Medulla oblongata (tissue), 1 donor: ENCODE measurements around the gene SPRY4.
"Not testable (repeated sequence)": the region's sequence is repeated elsewhere in the genome, so short reads cannot be mapped to it uniquely, and the experiment has no call there.

Experiments
- DNase-seq: peaks from one replicate; pipeline ENCODE4 v3.0.0-alpha.2; 2015; ENCODE audit errors: extremely low spot score

The SPRY4 gene

GRCh38 chr5:142334538-142334937 is 9.7 kb upstream of the SPRY4 start:
- no peak for DNase-seq

GRCh38 chr5:142333749-142334148 is 8.9 kb upstream of the SPRY4 start:
- DNase-seq, result not testable (repeated sequence)

GRCh38 chr5:142330444-142330843 is 5.6 kb upstream of the SPRY4 start:
- no peak for DNase-seq

- DNase-seq, result no peak
These were observed 5.2 kb upstream of the SPRY4 start for GRCh38 chr5:142330026-142330425.

- no peak for DNase-seq
These were observed 2.5 kb upstream of the SPRY4 start for GRCh38 chr5:142327111-142327842.

GRCh38 chr5:142326480-142326938 is 1.7 kb upstream of the SPRY4 start:
- no peak for DNase-seq

- no peak for DNase-seq
These were observed 1.1 kb upstream of the SPRY4 start for GRCh38 chr5:142325725-142326479.

- DNase-seq, result no peak
These were observed 518 bp downstream of the SPRY4 start for GRCh38 chr5:142324136-142324870.

- DNase-seq, result no peak
These were observed 1.2 kb downstream of the SPRY4 start for GRCh38 chr5:142323480-142324135.

GRCh38 chr5:142322747-142323479 is 1.9 kb downstream of the SPRY4 start:
- DNase-seq, result no peak

GRCh38 chr5:142322403-142322746 is 2.4 kb downstream of the SPRY4 start:
- no peak for DNase-seq

- no peak for DNase-seq
These were observed 3.8 kb downstream of the SPRY4 start for GRCh38 chr5:142320851-142321560.

- DNase-seq, result no peak
These were observed 4.4 kb downstream of the SPRY4 start for GRCh38 chr5:142320430-142320738.

- DNase-seq, result no peak
These were observed 5.0 kb downstream of the SPRY4 start for GRCh38 chr5:142319560-142320429.

GRCh38 chr5:142319105-142319504 is 5.7 kb downstream of the SPRY4 start:
- DNase-seq, result no peak

- no peak for DNase-seq
These were observed 7.1 kb downstream of the SPRY4 start for GRCh38 chr5:142317753-142318152.

- DNase-seq, result no peak
These were observed 7.6 kb downstream of the SPRY4 start for GRCh38 chr5:142317173-142317572.

GRCh38 chr5:142316681-142317080 is 8.1 kb downstream of the SPRY4 start:
- no peak for DNase-seq

- DNase-seq, result no peak
These were observed 8.8 kb downstream of the SPRY4 start for GRCh38 chr5:142316051-142316450.
